CD4-positive, alpha-beta T cell treated with Interleukin-10 for 1 hour (primary cell): ENCODE measurements around the gene FTCD.
A peak's percentile ranks its signal among the peaks of the same experiment; 100 is the strongest.

Source experiments
- DNase-seq: peaks from one replicate; pipeline ENCODE4 v3.0.0-alpha.2; 2020

FTCD gene

DNA sequence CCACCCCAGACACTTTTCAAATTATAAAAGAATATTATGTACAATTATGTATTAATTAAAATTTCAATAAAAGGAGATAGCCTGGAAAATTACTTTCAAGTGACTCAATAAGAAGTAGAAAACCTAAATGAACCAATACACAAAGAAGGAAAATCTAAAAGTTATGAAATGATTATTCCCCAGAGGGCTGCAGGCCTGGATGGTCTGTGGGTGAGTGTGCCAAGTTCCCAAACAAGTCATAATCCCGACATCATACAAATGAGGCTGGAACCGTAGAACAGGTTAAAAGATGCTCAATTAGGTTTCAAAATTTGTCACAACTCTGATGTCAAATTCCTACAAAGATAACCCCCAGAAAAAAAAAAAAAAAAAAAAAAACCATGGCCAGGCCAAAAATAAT, 16.2 kb upstream of the FTCD start:
- DNase-seq: no peak

DNA sequence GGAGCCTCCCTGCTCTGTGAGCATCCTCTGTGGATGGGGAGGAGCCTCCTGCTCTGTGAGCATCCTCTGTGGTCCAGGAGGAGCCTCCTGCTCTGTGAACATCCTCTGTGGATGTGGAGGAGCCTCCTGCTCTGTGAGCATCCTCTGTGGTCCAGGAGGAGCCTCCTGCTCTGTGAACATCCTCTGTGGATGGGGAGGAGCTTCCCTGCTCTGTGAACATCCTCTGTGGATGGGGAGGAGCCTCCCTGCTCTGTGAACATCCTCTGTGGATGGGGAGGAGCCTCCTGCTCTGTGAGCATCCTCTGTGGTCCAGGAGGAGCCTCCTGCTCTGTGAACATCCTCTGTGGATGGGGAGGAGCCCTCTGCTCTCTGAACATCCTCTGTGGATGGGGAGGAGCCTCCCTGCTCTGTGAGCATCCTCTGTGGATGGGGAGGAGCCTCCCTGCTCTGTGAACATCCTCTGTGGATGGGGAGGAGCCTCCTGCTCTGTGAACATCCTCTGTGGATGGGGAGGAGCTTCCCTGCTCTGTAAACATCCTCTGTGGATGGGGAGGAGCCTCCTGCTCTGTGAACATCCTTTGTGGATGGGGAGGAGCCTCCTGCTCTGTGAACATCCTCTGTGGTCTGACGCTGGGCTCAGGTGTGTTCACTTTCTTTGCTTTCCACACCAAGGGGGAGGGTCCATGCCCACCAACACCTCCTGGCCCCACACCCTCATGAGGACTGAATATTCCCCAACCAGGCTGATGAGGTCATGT, 15.2 kb upstream of the FTCD start:
- DNase-seq: peak; percentile 59

DNA sequence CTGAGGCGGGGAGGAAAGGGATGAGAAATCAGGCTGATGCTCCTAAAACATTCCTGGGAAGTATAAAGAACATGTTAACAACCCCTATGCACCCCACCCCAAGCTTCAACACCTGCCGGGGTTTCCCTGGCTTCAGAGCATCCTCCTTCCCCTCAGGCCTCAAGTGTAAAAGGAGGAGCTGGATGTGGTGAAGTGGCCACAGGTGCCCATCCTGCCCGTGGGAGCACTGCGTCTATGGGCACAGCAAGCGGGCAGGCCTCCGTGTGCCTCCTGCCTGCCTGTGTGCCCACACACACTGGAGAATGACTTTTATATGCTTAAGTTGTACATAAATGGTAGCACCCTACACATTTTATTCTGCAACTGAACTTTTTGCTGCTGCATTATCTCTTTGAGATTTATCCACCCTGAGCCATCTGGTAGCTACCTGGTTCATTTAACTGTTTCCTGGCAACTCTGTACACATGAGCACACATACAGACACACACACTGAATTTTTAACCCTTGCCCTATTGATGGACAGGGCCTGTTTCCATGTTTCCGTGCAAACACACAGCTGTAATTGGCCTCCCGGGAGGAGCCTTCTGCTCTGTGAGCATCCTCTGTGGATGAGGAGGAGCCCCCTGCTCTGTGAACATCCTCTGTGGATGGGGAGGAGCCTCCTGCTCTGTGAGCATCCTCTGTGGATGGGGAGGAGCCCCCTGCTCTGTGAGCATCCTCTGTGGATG, 13.4 kb upstream of the FTCD start:
- DNase-seq: no peak

DNA sequence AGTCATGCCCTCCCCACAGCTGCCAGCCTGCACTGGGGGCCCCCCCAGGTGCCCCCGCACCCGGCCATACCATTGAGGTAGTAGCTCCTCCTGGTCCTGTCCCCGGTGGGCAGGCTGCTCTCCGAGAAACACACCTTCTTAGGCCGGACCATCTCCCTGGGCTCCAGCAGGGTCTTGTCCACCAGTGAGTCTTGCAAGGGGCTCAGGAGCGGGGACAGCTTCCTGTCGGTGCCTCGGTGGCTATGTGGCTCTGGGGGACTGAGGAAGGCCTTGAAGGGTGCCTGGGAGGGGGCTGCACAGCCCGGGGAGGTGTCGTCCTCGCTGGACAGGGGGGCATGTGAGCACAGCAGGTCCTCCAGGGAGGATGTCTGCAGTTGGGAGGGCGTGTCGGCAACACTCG, 12.9 kb upstream of the FTCD start:
- no peak for DNase-seq

DNA sequence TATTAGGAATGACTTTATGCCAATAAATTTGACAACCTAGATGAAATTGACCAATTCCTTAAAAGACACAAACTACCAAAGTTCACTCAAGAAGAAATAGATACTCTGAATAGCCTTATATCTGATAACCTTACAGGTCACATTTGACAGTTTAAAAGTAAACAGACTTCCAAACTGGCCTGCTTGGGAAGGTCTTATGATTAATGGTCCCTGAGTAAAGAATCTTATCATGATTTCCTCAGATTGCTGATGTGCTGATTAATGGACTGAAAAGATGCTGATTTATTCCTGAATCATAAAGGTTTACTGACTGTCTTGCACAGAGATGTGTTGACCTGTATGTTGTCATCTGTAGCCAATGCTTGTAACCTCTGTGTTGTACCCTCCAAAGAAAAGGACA, 9.7 kb upstream of the FTCD start:
- DNase-seq: no peak

DNA sequence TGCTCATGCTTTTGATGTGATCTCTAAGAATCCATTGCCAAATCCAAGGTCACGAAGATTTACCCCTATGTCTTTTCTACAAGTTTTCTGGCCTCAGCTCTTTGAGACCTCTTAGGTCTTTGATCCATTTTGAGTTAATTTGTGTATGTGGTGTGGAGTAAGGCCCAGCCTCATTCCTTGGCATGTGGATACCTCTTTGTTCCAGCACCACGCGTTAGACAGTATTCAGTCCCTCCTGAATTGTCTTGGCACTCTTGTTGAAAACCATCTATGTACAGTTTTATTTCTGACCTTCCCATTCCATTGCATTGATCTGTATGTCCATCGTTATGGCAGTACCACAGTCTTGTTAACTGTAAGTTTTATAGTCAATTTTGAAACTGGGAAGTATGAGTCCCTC, 8.0 kb upstream of the FTCD start:
- no peak for DNase-seq

DNA sequence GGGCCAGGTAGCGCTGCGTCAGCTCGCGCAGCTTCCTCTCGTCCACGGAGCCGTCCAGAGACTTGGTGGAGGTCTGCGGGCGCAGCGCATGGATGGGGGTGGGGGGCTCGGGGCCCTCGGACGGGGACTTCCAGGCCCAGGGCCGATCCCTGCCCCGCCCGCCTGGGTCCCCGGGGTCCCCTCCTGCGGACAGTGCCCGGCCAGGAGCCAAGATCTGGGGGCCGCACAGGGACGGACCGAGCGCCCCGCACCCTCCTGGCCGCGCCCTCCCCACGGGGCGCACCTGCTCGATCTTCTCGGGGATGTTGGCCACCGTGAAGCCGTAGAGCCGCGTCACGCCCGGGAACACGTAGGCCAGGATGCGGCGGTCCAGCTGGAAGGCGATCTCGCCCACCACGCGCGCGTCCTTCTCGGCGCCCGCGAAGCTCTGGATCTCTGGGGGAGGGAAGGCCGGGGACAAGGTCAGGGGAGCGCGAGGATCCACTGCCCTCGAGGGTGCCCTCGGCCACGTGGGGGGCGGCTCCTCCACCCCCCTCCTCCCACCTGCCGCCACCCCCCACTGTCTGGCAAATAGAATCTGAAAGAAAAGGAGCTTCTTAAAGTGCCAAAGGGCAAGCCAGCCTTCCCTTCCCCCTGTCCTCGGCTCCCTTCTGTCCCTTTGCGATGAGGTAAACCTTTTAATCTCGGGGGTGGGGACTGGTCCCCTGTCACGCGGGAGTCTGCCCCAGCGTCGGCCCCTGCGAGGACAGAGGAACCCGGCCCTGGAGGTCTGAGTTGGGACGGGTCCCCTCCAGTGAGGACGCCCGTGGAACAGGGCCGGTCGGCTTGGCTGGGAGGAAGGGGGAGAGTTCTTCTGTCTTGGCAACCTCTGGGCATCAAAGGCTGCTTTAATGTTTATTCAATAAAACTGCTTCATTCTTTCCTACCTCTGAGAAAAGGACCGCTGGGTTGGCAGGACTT, 6.5 kb upstream of the FTCD start:
- DNase-seq: no peak

DNA sequence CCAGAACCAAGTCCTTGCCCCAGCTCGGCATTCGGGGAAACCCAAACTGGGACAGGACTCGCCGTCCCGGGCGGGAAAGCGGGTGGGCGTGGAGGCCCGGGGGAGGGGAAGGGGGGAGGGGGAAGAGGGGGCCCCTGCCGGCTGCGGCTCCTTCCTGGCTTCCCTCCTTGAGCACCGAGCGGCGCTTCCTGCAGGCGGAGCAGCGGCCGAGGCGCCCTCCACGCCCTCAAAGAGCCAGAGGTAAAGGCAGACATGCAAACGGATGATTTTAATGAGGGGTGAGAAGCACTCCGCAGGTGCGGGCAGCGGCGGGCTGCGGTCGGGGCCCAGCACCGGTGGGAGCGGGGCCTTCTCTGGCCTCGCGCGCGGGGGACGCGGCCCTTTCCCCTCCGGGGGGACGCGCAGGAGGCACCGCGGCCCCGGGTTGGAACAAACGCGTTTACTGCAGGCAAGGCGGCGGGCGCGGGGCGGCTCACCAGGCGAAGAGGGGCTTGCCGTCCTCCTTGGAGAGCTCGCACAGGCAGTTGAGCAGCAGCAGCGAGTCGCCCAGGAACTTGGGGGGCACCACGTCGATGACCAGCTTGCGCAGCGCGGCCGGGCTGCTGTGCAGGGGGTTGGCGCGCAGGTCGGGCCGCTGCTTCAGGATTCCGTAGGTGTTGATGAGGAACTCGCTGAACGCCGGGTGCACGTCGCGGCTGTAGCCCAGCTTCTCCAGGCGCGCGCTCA, 5.7 kb upstream of the FTCD start:
- no peak for DNase-seq

DNA sequence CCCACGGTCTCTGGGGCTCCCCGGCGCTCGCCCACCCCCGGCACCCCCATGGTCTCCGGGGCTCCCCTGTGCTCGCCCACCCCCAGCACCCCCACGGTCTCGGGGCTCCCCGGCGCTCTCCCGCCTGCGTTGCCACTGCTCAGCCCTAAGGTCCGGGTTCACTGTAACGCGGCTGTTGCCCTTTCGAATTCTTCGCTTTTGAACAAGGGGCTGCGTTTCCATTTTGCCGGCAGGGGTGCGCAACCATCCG, 5.2 kb upstream of the FTCD start:
- DNase-seq: no peak

DNA sequence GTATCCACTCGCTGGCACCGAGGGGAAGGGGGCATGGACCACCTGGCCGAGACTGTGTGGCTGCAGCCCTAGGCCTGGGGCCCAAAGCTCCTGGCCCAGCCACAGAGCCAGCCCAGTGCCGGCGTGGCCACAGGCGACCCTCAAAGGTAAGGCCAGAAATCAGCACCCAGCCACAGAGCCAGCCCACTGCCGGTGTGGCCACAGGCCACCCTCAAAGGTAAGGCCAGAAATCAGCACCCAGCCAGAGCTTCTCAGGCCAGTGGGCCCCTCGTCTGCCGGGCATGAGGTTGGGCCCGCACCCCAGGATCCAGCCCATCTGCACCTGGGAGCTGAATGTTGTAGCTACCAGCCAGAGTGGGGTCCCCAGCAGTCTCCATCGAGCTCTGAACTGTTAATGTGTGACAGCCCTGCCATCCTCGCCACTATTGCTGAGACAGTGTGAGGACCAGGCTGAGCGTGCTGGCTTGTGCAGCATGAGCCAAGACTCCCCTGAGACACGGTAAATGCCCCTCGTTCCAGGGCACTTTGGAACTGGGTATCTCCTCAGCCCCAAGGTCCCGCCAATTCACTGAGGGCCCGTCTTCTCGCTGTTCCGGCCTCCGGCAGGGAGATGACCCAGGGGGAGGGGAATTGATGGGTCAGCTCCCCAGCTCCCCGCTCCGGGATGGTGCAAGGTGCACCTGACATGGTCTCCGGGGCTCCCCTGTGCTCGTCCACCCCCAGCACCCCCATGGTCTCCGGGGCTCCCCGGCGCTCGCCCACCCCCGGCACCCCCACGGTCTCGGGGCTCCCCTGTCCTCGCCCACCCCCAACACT, 4.7 kb upstream of the FTCD start:
- DNase-seq: no peak

DNA sequence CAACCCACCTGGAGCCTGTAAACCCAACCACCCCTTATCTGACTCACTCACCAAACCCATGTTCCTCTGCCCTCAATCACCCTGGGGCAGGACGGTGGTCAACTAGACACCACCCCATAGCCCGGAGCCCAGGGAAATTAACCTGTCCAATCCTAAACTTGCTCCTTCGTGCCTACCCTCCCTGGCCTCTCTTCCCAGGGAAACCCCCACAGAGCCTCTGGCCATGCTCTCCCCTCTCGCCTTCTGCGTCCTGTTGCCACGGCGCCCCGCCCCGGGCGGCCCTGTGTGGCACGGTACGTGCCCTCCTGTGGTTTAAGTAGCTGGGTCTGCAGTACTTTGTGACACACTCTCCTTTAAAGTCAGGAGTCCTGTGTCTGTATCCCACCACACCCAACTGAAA, 4.0 kb upstream of the FTCD start:
- DNase-seq: no peak

DNA sequence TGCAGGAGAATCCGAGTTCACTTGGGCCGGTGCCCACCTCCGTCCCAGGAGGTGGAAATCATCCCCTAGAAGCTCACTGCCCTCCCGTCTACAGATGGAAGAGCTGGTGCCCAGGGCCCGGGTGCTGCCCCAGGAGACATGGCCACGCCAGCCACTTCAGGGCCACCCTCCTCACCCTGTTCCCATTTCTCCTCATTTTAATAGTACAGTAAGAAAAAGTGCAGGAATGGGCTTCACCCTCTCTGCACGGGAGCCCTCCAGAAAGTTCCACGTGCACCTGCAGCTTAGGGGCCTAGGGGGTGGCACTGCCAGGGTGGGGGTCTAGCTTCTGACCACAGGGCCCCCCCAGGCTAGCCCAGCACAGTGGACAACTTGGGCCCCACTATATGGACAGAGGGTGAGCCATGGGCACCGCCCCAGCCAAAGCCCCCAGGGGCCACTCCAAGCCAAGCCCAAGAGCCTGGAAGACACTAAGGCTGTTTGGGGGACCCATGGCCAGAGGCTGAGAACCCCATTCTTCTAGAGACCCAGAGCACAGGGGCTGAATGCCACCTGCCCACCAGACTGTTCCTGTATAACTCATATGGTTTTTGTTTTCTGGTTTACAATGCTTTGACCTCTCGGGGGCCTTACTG, 3.4 kb upstream of the FTCD start:
- no peak for DNase-seq

DNA sequence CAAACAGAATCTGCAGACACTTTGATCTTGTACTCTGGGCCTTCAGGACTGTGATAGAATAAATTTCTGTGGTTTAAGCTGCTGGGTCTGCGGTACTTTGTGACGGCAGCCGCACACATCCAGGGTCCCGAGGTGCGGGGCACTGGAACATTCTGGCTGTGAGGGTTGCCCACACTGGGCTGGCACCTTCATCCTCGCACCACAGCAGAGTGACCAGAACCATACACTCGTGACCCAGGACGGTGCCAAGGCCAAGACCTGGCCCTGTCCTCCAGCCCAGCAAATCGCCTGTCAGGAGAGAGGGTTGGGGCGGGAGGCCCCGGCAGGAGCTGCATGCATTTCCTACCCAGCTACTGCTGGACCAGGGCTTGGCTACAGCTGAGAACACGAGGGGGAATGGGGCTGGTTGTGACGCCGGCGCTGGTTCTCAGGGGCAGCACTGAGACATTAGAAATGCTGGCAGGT, 2.6 kb upstream of the FTCD start:
- no peak for DNase-seq

DNA sequence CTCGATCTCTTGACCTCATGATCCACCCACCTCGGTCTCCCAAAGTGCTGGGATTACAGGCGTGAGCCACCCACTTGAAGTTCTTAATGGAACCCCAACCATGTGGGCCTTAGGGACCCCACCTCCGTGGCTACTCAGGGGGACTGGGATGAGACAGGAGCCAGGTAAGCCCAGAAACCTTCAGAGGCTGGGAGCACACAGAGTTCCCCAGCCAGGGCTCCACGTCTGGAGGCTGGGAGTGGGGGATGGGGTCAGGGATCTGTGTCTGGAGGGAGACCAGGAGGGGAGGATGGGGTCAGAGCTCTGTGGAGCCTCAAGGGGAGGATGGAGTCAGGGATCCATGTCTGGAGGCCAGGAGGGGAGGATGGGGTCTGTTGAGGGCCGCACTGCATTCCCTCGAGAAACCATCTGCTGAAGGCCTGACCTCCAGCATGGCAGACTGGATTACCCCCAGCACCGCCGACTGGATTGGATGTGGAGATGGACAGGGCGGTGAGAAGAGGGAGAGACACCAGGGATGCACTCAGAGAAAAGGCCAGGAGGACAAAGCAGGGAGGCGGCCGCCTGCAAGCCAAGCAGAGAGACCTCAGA, 2.1 kb upstream of the FTCD start:
- DNase-seq: no peak

DNA sequence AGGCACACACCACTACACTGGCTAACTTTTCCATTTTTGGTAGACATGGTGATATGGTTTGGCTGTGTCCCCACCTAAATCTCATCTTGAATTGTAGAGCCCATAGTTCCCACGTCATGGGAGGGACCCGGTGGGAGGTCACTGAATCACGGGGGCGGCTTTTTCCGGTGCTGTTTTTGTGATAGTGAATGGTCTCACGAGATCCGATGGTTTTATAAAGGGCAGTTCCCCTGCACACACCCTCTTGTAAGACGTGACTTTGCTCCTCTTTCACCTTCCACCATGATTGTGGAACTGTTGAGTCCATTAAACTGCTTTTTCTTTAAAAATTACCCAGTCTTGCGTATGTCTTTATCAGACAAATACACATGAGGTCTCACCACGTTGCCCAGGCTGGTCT, 1.3 kb upstream of the FTCD start:
- DNase-seq: no peak

DNA sequence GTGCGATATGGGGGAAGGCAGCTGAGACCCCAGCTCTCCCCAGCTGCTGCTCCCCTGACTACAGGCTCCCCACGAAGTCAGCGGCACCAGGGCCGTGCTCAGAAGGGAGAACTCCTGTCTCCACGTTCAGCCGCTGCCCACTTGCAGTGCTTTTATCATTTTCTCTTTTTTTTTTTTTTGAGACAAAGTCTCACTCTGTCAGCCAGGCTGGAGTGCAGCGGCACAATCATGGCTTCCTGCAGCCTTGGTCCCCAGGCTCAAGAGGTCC, 933 bp upstream of the FTCD start:
- no peak for DNase-seq

DNA sequence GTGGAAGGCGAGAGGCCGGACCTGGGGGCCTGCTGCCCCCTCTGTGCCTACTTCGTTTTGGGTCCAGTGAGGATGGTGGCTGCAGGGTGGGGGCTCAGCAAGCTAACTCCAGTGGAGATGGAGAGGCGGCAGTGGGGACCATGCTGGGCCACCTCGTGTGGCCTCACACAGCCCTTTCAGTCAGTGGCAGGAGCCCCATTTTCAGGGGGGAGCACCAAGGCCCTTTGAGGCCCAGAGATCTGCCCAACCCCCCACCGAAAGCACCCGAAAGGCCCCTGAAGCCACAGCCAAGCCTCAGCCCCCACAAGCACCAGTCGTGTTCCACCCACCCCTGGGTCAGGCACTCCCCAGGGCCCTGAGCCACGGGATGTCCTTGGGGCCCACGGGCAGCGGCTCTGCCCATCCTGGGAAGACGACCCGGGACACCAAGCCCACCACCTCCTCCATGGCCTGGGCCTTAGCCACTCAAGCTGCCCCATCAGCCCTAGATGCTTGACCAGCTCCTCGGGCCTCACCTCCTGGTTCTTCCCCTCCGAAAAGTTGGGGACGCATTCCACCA, 345 bp downstream of the FTCD start:
- DNase-seq: no peak

DNA sequence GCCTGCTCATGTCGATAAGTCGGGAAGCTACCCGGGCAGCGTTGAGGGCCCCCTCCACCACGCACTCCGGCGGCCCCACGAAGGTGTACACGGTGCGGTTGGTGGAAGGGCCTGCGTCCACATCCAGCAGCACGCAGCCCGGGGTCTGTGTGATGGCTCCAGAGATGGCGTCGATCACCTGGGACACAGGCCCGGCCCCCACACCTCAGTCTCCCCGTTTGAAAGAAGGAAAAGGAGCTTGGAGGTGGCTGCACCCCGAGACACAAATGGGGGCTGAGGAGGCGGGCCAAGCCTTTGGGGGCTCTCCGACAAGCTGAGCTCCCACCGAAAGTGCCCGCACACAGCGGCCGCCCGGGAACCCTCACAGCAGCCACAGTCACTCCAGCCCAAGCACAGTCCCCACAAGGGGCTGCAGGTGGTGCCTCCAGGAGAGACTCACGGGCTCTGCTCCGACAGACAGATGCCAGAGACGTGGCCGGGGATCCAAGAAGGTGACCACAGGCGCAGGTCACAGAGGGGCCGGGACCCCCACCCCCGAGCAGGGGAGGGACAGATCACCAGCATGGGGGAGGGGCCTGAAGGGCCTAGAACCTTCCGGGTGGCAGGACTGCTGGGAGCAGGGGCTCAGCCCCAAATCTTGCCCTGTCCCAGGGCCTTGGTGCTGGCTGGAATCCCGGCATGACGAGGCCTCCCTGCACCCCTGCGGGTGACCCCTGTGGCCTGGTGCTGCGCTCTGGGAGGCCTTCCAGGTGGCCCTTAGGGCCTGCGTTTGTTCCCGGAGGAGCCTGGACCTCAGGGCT, 1.0 kb downstream of the FTCD start:
- DNase-seq: no peak

DNA sequence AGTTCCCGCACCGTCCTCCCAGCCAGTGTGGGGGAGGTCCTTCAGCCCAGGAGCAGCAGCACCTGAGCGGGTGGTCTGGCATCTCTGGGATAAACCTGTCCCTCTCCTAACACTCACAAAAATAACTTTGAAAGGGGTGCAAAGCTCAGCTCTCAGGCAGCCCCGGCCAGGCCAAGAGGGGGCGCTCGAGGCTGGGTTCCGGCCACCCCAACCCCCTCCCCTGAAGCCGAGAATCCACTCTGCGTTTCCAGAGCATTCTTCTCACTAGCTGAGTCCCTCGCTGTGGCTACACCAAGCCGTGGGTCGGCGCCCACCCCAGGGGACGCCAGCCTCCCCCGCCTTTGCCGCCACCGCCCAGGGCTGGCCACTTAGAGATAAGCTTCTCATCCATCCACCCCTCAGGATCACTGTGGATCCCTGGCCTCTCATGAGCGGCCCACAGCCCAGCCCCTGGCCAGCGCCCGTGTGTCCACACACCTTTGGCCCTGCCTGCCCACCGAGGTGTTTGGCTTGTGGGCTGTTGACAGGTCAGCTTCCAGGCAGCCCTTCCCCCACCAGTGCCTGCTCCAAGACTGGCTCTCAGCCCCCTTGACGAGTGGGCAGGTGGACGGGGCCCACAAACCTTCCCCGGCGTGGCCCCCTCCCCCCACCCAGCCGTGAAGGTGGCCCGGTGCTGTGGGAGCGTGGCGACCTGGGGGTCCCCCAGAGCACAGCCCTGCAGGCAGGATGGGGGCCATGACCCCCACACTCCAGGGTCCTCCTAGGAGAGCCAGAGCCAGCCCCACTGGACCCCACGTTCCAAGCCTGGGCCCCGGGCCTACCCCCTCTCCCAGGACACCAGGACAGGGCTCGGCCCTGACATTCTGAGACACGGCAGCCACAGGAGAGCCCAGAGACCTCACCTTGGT, 1.9 kb downstream of the FTCD start:
- peak; percentile 41 for DNase-seq
